Stimulated activated naive CD4-positive, alpha-beta T cell treated with Interleukin-2 at 50 U/mL for 16 hours (primary cell): Measurements from ENCODE around the gene SLC5A4.
"Not testable (repeated sequence)": the region's sequence is repeated elsewhere in the genome, so short reads cannot be mapped to it uniquely, and the experiment has no call there.

Experiments used
- DNase-seq: peaks from one replicate; lab custom pipeline; 2025; lab: John Stamatoyannopoulos, UW

The SLC5A4 gene

GRCh38 chr22:32255217-32255616 is at the start of gene SLC5A4:
Gene SLC5A4 (minus strand): TSS chr22:32255347. CDS start chr22:32255329, 18 bp downstream.
- DNase-seq, result no peak

- not testable (repeated sequence) for DNase-seq
Measured at GRCh38 chr22:32293921-32294320, 38.8 kb upstream of the SLC5A4 start.

- DNase-seq, result no peak
Measured at GRCh38 chr22:32286290-32286840, 31.2 kb upstream of the SLC5A4 start.

- DNase-seq, result no peak
Measured at GRCh38 chr22:32281072-32281471, 25.9 kb upstream of the SLC5A4 start.

GRCh38 chr22:32275353-32275752 is 20.2 kb upstream of the SLC5A4 start:
- DNase-seq, result not testable (repeated sequence)

- no peak for DNase-seq
Measured at GRCh38 chr22:32271389-32271788, 16.2 kb upstream of the SLC5A4 start.

GRCh38 chr22:32270641-32271369 is 15.7 kb upstream of the SLC5A4 start:
- DNase-seq, result no peak

- no peak for DNase-seq
Measured at GRCh38 chr22:32269316-32269715, 14.2 kb upstream of the SLC5A4 start.

GRCh38 chr22:32267011-32267410 is 11.9 kb upstream of the SLC5A4 start:
- no peak for DNase-seq

GRCh38 chr22:32265882-32266767 is 11.0 kb upstream of the SLC5A4 start:
- peak; percentile 68 for DNase-seq

GRCh38 chr22:32263678-32264077 is 8.5 kb upstream of the SLC5A4 start:
- DNase-seq, result not testable (repeated sequence)

- DNase-seq, result no peak
Measured at GRCh38 chr22:32261306-32261705, 6.2 kb upstream of the SLC5A4 start.

- DNase-seq, result no peak
Measured at GRCh38 chr22:32258791-32259190, 3.6 kb upstream of the SLC5A4 start.

- DNase-seq, result no peak
Measured at GRCh38 chr22:32255726-32256125, 579 bp upstream of the SLC5A4 start.

- DNase-seq, result no peak
Measured at GRCh38 chr22:32249231-32249630, 5.9 kb downstream of the SLC5A4 start.

- DNase-seq, result no peak
Measured at GRCh38 chr22:32248276-32248675, 6.9 kb downstream of the SLC5A4 start.

GRCh38 chr22:32246166-32246565 is 9.0 kb downstream of the SLC5A4 start:
- no peak for DNase-seq

GRCh38 chr22:32245042-32245441 is 10.1 kb downstream of the SLC5A4 start:
- DNase-seq, result no peak

- no peak for DNase-seq
Measured at GRCh38 chr22:32244547-32244946, 10.6 kb downstream of the SLC5A4 start.

- no peak for DNase-seq
Measured at GRCh38 chr22:32240461-32240860, 14.7 kb downstream of the SLC5A4 start.

GRCh38 chr22:32237906-32238305 is 17.2 kb downstream of the SLC5A4 start:
- no peak for DNase-seq

- DNase-seq, result no peak
Measured at GRCh38 chr22:32236970-32237369, 18.2 kb downstream of the SLC5A4 start.

GRCh38 chr22:32233091-32233490 is 22.1 kb downstream of the SLC5A4 start:
- DNase-seq, result no peak
